MM.1S (cell line): ENCODE data around the gene FAM234B.

ENCODE experiments used
- DNase-seq: peaks from one replicate; pipeline ENCODE4 v3.0.0-alpha.2; 2015
- H2AFZ ChIP-seq: fragments of 300-600 bp; sonication (generic); 2 replicates; pipeline ENCODE4 v1.6.0; 2016; ENCODE audit warnings: antibody characterized with exemption, low read length
- H3F3A ChIP-seq: fragments of 300-600 bp; sonication (generic); 2 replicates; pipeline ENCODE4 v1.6.1; 2016; ENCODE audit warnings: mild to moderate bottlenecking, antibody characterized with exemption, low read length, moderate library complexity, mixed read lengths; ENCODE audit not compliant: insufficient read depth
- H3K27ac ChIP-seq: fragments of 300-600 bp; sonication (generic); 2 replicates; pipeline ENCODE4 v1.5.1; 2016; ENCODE audit warnings: mild to moderate bottlenecking, low read length
- H3K27me3 ChIP-seq: fragments of 300-600 bp; sonication (generic); replicated peaks from 2 replicates; pipeline ENCODE4 v1.6.0; 2016; ENCODE audit warnings: low read length; ENCODE audit not compliant: insufficient read depth
- H3K36me3 ChIP-seq: fragments of 300-600 bp; sonication (generic); replicated peaks from 2 replicates; pipeline ENCODE4 v1.6.1; 2016; ENCODE audit warnings: mild to moderate bottlenecking, low read length, mixed read lengths; ENCODE audit not compliant: insufficient read depth
- H3K4me1 ChIP-seq: fragments of 300-600 bp; sonication (generic); 2 replicates; pipeline ENCODE4 v1.6.1; 2016; ENCODE audit warnings: low read length, mixed read lengths
- H3K4me2 ChIP-seq: fragments of 300-600 bp; sonication (generic); 2 replicates; pipeline ENCODE4 v1.6.0; 2016; ENCODE audit warnings: low read depth, low read length
- H3K4me3 ChIP-seq: fragments of 300-600 bp; sonication (generic); 2 replicates; pipeline ENCODE4 v1.5.1; 2016; ENCODE audit warnings: low read length, mixed read lengths
- H3K79me2 ChIP-seq: fragments of 300-600 bp; sonication (generic); 2 replicates; pipeline ENCODE4 v1.6.1; 2016; ENCODE audit warnings: mixed run types, low read length, mixed read lengths
- H3K9ac ChIP-seq: fragments of 300-600 bp; sonication (generic); 2 replicates; pipeline ENCODE4 v1.6.1; 2016; ENCODE audit warnings: low read length, mixed read lengths
- H3K9me2 ChIP-seq: fragments of 300-600 bp; sonication (generic); replicated peaks from 2 replicates; pipeline ENCODE4 v1.6.1; 2016; ENCODE audit warnings: mild to moderate bottlenecking, low read length, mixed read lengths; ENCODE audit not compliant: insufficient read depth
- H3K9me3 ChIP-seq: fragments of 300-600 bp; sonication (generic); replicated peaks from 2 replicates; pipeline ENCODE4 v1.6.1; 2016; ENCODE audit warnings: mild to moderate bottlenecking, low read length, mixed read lengths; ENCODE audit not compliant: insufficient read depth
- H4K20me1 ChIP-seq: fragments of 300-600 bp; sonication (generic); 2 replicates; pipeline ENCODE4 v1.6.1; 2016; ENCODE audit warnings: mild to moderate bottlenecking, low read length, moderate library complexity, mixed read lengths; ENCODE audit not compliant: insufficient read depth
- CTCF ChIP-seq: fragments of 300-600 bp; sonication (generic); IDR thresholded peaks from 2 replicates; pipeline ENCODE4 v1.5.1; 2016; ENCODE audit warnings: antibody characterized with exemption, low read length, mixed read lengths
- EZH2 ChIP-seq: fragments of 300-600 bp; sonication (generic); optimal IDR thresholded peaks from 2 replicates; pipeline ENCODE3; 2017; ENCODE audit warnings: low read depth, mild to moderate bottlenecking, antibody characterized with exemption, low read length, mixed read lengths
- EZH2phosphoT487 ChIP-seq: fragments of 300-600 bp; sonication (generic); IDR thresholded peaks from 2 replicates; pipeline ENCODE4 v1.6.1; 2018; ENCODE audit warnings: antibody characterized with exemption, low read length

Gene FAM234B

GRCh38 chr12:13022851-13023271 lies 21.3 kb upstream of the FAM234B start:
- H3K27me3 ChIP-seq: no peaks in the 10 kb centered on the region
- DNase-seq: no peak
- H4K20me1 ChIP-seq: no peaks in the 10 kb centered on the region
- H3K4me3 ChIP-seq: no peak overlapping the region
- H3K27ac ChIP-seq: no peak overlapping the region
- H3K9me2 ChIP-seq: no peaks in the 10 kb centered on the region
- no peaks in the 10 kb centered on the region for H3F3A ChIP-seq
- H3K9me3 ChIP-seq: no peaks in the 10 kb centered on the region
- H2AFZ ChIP-seq: no peak overlapping the region
- H3K79me2 ChIP-seq: no peaks in the 10 kb centered on the region
- H3K36me3 ChIP-seq: no peaks in the 10 kb centered on the region
- TF ChIP-seq CTCF: no peak
- no peak for TF ChIP-seq EZH2phosphoT487
- no peak for TF ChIP-seq EZH2
- H3K9ac ChIP-seq: no peak overlapping the region
- no peak overlapping the region for H3K4me2 ChIP-seq
- 0 out of 2 replicates have a peak, but pooled peaks cover 6% of the 10 kb centered on the region for H3K4me1 ChIP-seq

GRCh38 chr12:13023811-13024530 lies 20.2 kb upstream of the FAM234B start:
- Histone ChIP-seq H3K9ac (no peak overlapping the region), H3K4me3 (no peak overlapping the region), H2AFZ (no peak overlapping the region), H3K4me2 (no peak overlapping the region), H4K20me1 (no peaks in the 10 kb centered on the region), H3K27ac (no peak overlapping the region), H3K27me3 (no peaks in the 10 kb centered on the region), H3K79me2 (no peaks in the 10 kb centered on the region), H3K4me1 (0 out of 2 replicates have a peak, but pooled peaks cover 6% of the 10 kb centered on the region), H3F3A (no peaks in the 10 kb centered on the region), H3K9me3 (no peaks in the 10 kb centered on the region), H3K9me2 (no peaks in the 10 kb centered on the region), H3K36me3 (no peaks in the 10 kb centered on the region)
- peak; percentile 54 for DNase-seq
- TF ChIP-seq EZH2phosphoT487 (no peak), CTCF (peak; percentile 59), EZH2 (no peak)

GRCh38 chr12:13024531-13024916 lies 19.7 kb upstream of the FAM234B start:
- no peaks in the 10 kb centered on the region for H4K20me1 ChIP-seq
- H3K9ac ChIP-seq: no peak overlapping the region
- H3K9me2 ChIP-seq: no peaks in the 10 kb centered on the region
- H3K4me1 ChIP-seq: 0 out of 2 replicates have a peak, but pooled peaks cover 6% of the 10 kb centered on the region
- no peaks in the 10 kb centered on the region for H3K79me2 ChIP-seq
- no peaks in the 10 kb centered on the region for H3K9me3 ChIP-seq
- DNase-seq: no peak
- H3K27ac ChIP-seq: no peak overlapping the region
- H2AFZ ChIP-seq: no peak overlapping the region
- H3K36me3 ChIP-seq: no peaks in the 10 kb centered on the region
- H3F3A ChIP-seq: no peaks in the 10 kb centered on the region
- no peaks in the 10 kb centered on the region for H3K27me3 ChIP-seq
- no peak overlapping the region for H3K4me3 ChIP-seq
- TF ChIP-seq EZH2 (no peak), CTCF (no peak), EZH2phosphoT487 (no peak)
- no peak overlapping the region for H3K4me2 ChIP-seq
